SK-N-SH (cell line): ENCODE measurements around the gene TAC3. TPM values are rescaled to one million over a fixed set of nuclear protein-coding genes. Genes with fewer than 3 reads are reported as not detected.
"Not testable (repeated sequence)": the region's sequence is repeated elsewhere in the genome, so short reads cannot be mapped to it uniquely, and the experiment has no call there.

Experiments
- CTCF ChIA-PET: fragments of 300-600, 350-600 bp; formaldehyde crosslinking; extraction: SDS; loops from one replicate; lab custom pipeline; 2021; lab: Yijun Ruan, JAX
- POLR2A ChIA-PET: fragments of 350-600 bp; sonication (Branson Sonifier 250); formaldehyde crosslinking; extraction: SDS; loops from one replicate; lab custom pipeline; 2020; ENCODE audit warnings: antibody characterized with exemption, inconsistent platforms; lab: Yijun Ruan, JAX
- DNase-seq: peaks from one replicate; pipeline ENCODE4 v3.0.0; 2012
- H2AFZ ChIP-seq: fragments of 200-600 bp; sonication (generic); 2 replicates; pipeline ENCODE4 v1.8.1; 2016; ENCODE audit warnings: antibody characterized with exemption, mild to moderate bottlenecking, low read depth
- H3F3A ChIP-seq: fragments of 200-600 bp; sonication (generic); replicated peaks from 2 replicates; pipeline ENCODE3; 2016; ENCODE audit warnings: antibody characterized with exemption, mild to moderate bottlenecking; ENCODE audit not compliant: insufficient read depth
- H3K27ac ChIP-seq, 2 experiments: fragments of 200-500 bp in 1 of 2; fragments of 200-600 bp in 1 of 2; sonication (Bioruptor generic) in 1 of 2; sonication (generic), shearing (Covaris generic) in 1 of 2; 2 replicates each; pipeline versions ENCODE4 v1.5.1 to v1.6.1; 2014 to 2016; ENCODE audit warnings: low read depth in 2 of 2, inconsistent platforms in 1 of 2, low read length in 1 of 2, mild to moderate bottlenecking in 1 of 2, mixed read lengths in 1 of 2
- H3K27me3 ChIP-seq: fragments of 200-600 bp; sonication (generic), shearing (Covaris generic); 2 replicates; pipeline ENCODE4 v1.6.1; 2016; ENCODE audit warnings: mixed run types; ENCODE audit not compliant: insufficient read depth
- H3K36me3 ChIP-seq, 2 experiments: fragments of 200-500 bp in 1 of 2; fragments of 200-600 bp in 1 of 2; sonication (Bioruptor generic) in 1 of 2; sonication (generic) in 1 of 2; replicated peaks in 1 of 2; 2 replicates each; pipeline versions ENCODE3 to v1.5.1; 2014 to 2016; ENCODE audit warnings: low read length in 1 of 2, mild to moderate bottlenecking in 1 of 2; ENCODE audit not compliant: insufficient read depth in 2 of 2, control insufficient read depth in 1 of 2
- H3K4me1 ChIP-seq, 2 experiments: fragments of 200-500 bp in 1 of 2; fragments of 200-600 bp in 1 of 2; sonication (Bioruptor generic) in 1 of 2; sonication (generic), shearing (Covaris generic) in 1 of 2; 2 replicates each; pipeline versions ENCODE4 v1.5.1 to v1.6.1; 2014 to 2016; ENCODE audit warnings: low read depth in 1 of 2, low read length in 1 of 2, mixed run types in 1 of 2; ENCODE audit not compliant: insufficient read depth in 2 of 2, control insufficient read depth in 1 of 2
- H3K4me2 ChIP-seq: fragments of 200-600 bp; sonication (generic), shearing (Covaris generic); 2 replicates; pipeline ENCODE4 v1.6.1; 2017; ENCODE audit warnings: mixed run types
- H3K4me3 ChIP-seq, 2 experiments: fragments of 200-500 bp in 1 of 2; fragments of 200-600 bp in 1 of 2; sonication (Bioruptor generic) in 1 of 2; sonication (generic), shearing (Covaris generic) in 1 of 2; 2 replicates each; pipeline versions ENCODE4 v1.5.1 to v1.8.1; 2014 to 2016; ENCODE audit warnings: low read depth in 2 of 2, inconsistent platforms in 1 of 2, low read length in 1 of 2, mild to moderate bottlenecking in 1 of 2, mixed read lengths in 1 of 2, moderate library complexity in 1 of 2
- H3K79me2 ChIP-seq: fragments of 200-600 bp; sonication (generic); 2 replicates; pipeline ENCODE4 v1.8.1; 2017; ENCODE audit warnings: mild to moderate bottlenecking; ENCODE audit not compliant: insufficient read depth
- H3K9ac ChIP-seq: fragments of 200-600 bp; sonication (generic); 2 replicates; pipeline ENCODE4 v1.6.1; 2017; ENCODE audit warnings: mixed run types
- H3K9me2 ChIP-seq: fragments of 200-600 bp; sonication (generic); 2 replicates; pipeline ENCODE4 v1.6.1; 2017; ENCODE audit warnings: mixed run types
- H3K9me3 ChIP-seq: fragments of 200-600 bp; sonication (generic); 2 replicates; pipeline ENCODE4 v1.6.1; 2017; ENCODE audit warnings: mixed run types, mild to moderate bottlenecking, moderate library complexity
- H4K20me1 ChIP-seq: fragments of 200-600 bp; sonication (generic); 2 replicates; pipeline ENCODE4 v1.6.1; 2017; ENCODE audit warnings: mild to moderate bottlenecking, mixed run types; ENCODE audit not compliant: insufficient read depth
- EZH2phosphoT487 ChIP-seq: fragments of 200-600 bp; sonication (generic); IDR thresholded peaks from 2 replicates; pipeline ENCODE4 v1.6.1; 2017; ENCODE audit warnings: low read depth, mixed run types, mild to moderate bottlenecking, antibody characterized with exemption, moderate library complexity, borderline replicate concordance
- FOXJ3 ChIP-seq: sonication (generic); formaldehyde crosslinking; IDR thresholded peaks from 2 replicates; pipeline ENCODE4 v1.5.1; 2020; ENCODE audit warnings: mild to moderate bottlenecking, missing genetic modification reagents
- GABPA ChIP-seq: IDR thresholded peaks from 2 replicates; pipeline ENCODE4 v1.4.0; 2012; ENCODE audit warnings: low read depth, mild to moderate bottlenecking
- NFIC ChIP-seq: IDR thresholded peaks from 2 replicates; pipeline ENCODE4 v1.4.0; 2012; ENCODE audit warnings: borderline replicate concordance
- NRF1 ChIP-seq: IDR thresholded peaks from 2 replicates; pipeline ENCODE4 v1.6.1; 2012; ENCODE audit warnings: low read depth, mild to moderate bottlenecking, low read length
- PBX3 ChIP-seq: IDR thresholded peaks from 2 replicates; pipeline ENCODE4; 2012
- TEAD4 ChIP-seq: IDR thresholded peaks from 2 replicates; pipeline ENCODE4 v1.4.0; 2012; ENCODE audit warnings: mild to moderate bottlenecking, borderline replicate concordance; ENCODE audit not compliant: insufficient read depth
- WGBS: methylation state at CpG from one replicate; pipeline ENCODE4 v1.1.6; 2017; ENCODE audit warnings: low lambda C conversion rate; 5-methylcytosine and 5-hydroxymethylcytosine counted together
- polyA plus RNA-seq, 3 experiments: library from polyadenylated mRNA; depleted of rRNA; stranded (reverse); fragments of >200 nt; gene quantifications; 2 replicates each; pipeline ENCODE4 v1.2.3, GENCODE V29; 2012

TAC3 gene
- polyA plus RNA-seq, 1 of the 3 experiments (the other 2 are of a cell fraction): not detected

- TF ChIP-seq FOXJ3 (CRISPR knock-in tag): no peak
- Histone ChIP-seq H3K4me3 (no peak overlapping the region), H3K9ac (no peak overlapping the region), H3K9me2 (no peaks in the 10 kb centered on the region), H3F3A (no peaks in the 10 kb centered on the region), H3K4me1 (peaks cover 0 to 49% of the 10 kb centered on the region in 2 experiments; a peak in 2 of 4 replicates), H3K79me2 (no peaks in the 10 kb centered on the region), H3K36me3 (no peaks in the 10 kb centered on the region), H4K20me1 (no peaks in the 10 kb centered on the region), H3K9me3 (no peaks in the 10 kb centered on the region), H3K4me2 (no peak overlapping the region), H3K27me3 (peaks cover 5% of the 10 kb centered on the region; the same call in 1 of the 2 replicates), H2AFZ (no peak overlapping the region), H3K27ac (no peak overlapping the region)
- 30% methylated on average over 2 of the region's 2 CpGs for WGBS
- DNase-seq: no peak
- ChIA-PET POLR2A (no interaction called here), CTCF (interaction anchor here (1.2 to 10.5 kb wide), 6 partner anchors 9 to 87 kb away, joined by 4 to 101 read pairs (median 12); partner anchors contain the start of genes STAT6, TAC3 and ZBTB39)
These were observed 8.9 kb upstream of the TAC3 start for GRCh38 chr12:57025196-57025595.

- H3K36me3 ChIP-seq, H3K27me3 ChIP-seq, H3K9ac ChIP-seq, H3K4me3 ChIP-seq, H3K79me2 ChIP-seq, H3K9me3 ChIP-seq, POLR2A ChIA-PET, DNase-seq, H3K27ac ChIP-seq, H4K20me1 ChIP-seq, H3F3A ChIP-seq, H3K9me2 ChIP-seq, H3K4me2 ChIP-seq, H2AFZ ChIP-seq: not testable (repeated sequence)
- H3K4me1 ChIP-seq: peaks cover 0 to 21% of the 10 kb centered on the region in 2 experiments; a peak in 1 of 4 replicates
- 82% methylated on average over 5 of the region's 5 CpGs for WGBS
- CTCF ChIA-PET: interaction anchor here (1.2 to 10.1 kb wide), 6 partner anchors 15 to 150 kb away, joined by 3 to 110 read pairs (median 6); partner anchors contain the start of gene ZBTB39
These were observed 6.0 kb upstream of the TAC3 start for GRCh38 chr12:57022324-57022723.

GRCh38 chr12:57019983-57020719 lies 3.8 kb upstream of the TAC3 start:
- Histone ChIP-seq H3K4me2 (no peak overlapping the region), H3K9me3 (no peaks in the 10 kb centered on the region), H3K4me1 (peaks cover 0 to 12% of the 10 kb centered on the region in 2 experiments; a peak in 1 of 4 replicates), H2AFZ (no peak overlapping the region), H3K9ac (no peak overlapping the region), H3K4me3 (no peak overlapping the region), H3K27ac (no peak overlapping the region), H4K20me1 (no peaks in the 10 kb centered on the region), H3K9me2 (no peaks in the 10 kb centered on the region), H3K27me3 (peaks cover 17% of the 10 kb centered on the region; the same call in 1 of the 2 replicates), H3K36me3 (no peaks in the 10 kb centered on the region), H3K79me2 (no peaks in the 10 kb centered on the region), H3F3A (no peaks in the 10 kb centered on the region)
- no peak for DNase-seq
- TF ChIP-seq NFIC: no peak
- TF ChIP-seq TEAD4: no peak
- no peak for TF ChIP-seq PBX3
- TF ChIP-seq EZH2phosphoT487: no peak
- TF ChIP-seq FOXJ3 (CRISPR knock-in tag): no peak
- no peak for TF ChIP-seq GABPA
- TF ChIP-seq NRF1: no peak
- ChIA-PET CTCF (interaction anchor here (1.8 to 10.1 kb wide), 3 partner anchors 15 to 41 kb away, joined by 3 to 110 read pairs (median 62); partner anchors contain the start of gene ZBTB39), POLR2A (no interaction called here)
- 84% methylated on average over 9 of the region's 9 CpGs for WGBS
